Esophagus squamous epithelium (tissue), 5 donors: ENCODE data around the gene TMEM236. TPM values are rescaled to one million over a fixed set of nuclear protein-coding genes. Genes with fewer than 3 reads are reported as not detected.

ENCODE experiments used
- DNase-seq: peaks from one replicate; lab custom pipeline; 2025; lab: John Stamatoyannopoulos, UW
- H3K27ac ChIP-seq, 4 donors: fragments of 200-600 bp; sonication (generic); one replicate each; pipeline ENCODE4 v1.5.1; 2016 to 2019; ENCODE audit warnings: mild to moderate bottlenecking in 1 of 4
- H3K27me3 ChIP-seq, 4 donors: fragments of 200-600 bp; sonication (generic); 1 replicate in 3 of 4; 2 replicates in 1 of 4; pipeline versions ENCODE4 v1.5.1 to v1.6.0; 2017 to 2021; ENCODE audit warnings: antibody characterized with exemption in 1 of 4
- H3K36me3 ChIP-seq, 3 donors: fragments of 200-600 bp; sonication (generic); one replicate each; pipeline ENCODE4 v1.5.1; 2016 to 2019
- H3K4me1 ChIP-seq, 3 donors: fragments of 200-600 bp; sonication (generic); one replicate each; pipeline ENCODE4 v1.5.1; 2017 to 2019
- H3K4me3 ChIP-seq, 4 donors: fragments of 200-600 bp; sonication (generic); 1 replicate in 3 of 4; 2 replicates in 1 of 4; pipeline ENCODE4 v1.5.1; 2016 to 2019; ENCODE audit warnings: mild to moderate bottlenecking in 2 of 4, moderate library complexity in 1 of 4
- H3K9me3 ChIP-seq, 3 donors: fragments of 200-600 bp; sonication (generic); one replicate each; pipeline ENCODE4 v1.5.1; 2016 to 2019
- CTCF ChIP-seq, 6 experiments: fragments of 450-650 bp in 4 of 6; fragments of 200-600 bp in 2 of 6; sonication (generic) in 2 of 6; IDR thresholded peaks; one replicate each; pipeline ENCODE4 v1.5.1; 2016 to 2019; ENCODE audit warnings: antibody characterized with exemption in 6 of 6, mild to moderate bottlenecking in 4 of 6, moderate library complexity in 4 of 6
- POLR2A ChIP-seq, 4 donors: fragments of 450-650 bp; IDR thresholded peaks; one replicate each; pipeline ENCODE4 v1.6.1; 2017; ENCODE audit warnings: antibody characterized with exemption in 4 of 4, mild to moderate bottlenecking in 4 of 4, moderate library complexity in 3 of 4
- WGBS, 2 donors: methylation state at CpG; one replicate each; pipeline ENCODE4 v1.1.5; 2018; 5-methylcytosine and 5-hydroxymethylcytosine counted together
- intact Hi-C: fragments of 100-400 bp; cut with DNase I; formaldehyde crosslinking; loops from one replicate; pipeline ENCODE4 v1.15.0; 2022
- total RNA-seq, 4 donors: library from RNA; depleted of rRNA; stranded (reverse); fragments of >200 nt; gene quantifications; one replicate each; pipeline ENCODE4 v1.1.0, GENCODE V29; 2016
- donor health status: DM: yes; HTN: yes; CAD: no.

The TMEM236 gene
- total RNA-seq, 4 donors from 2014 or later: 0.04 to 0.76 (median 0.15) TPM

- WGBS, 2 donors: 76 to 83% methylated on average over 1 of the region's 1 CpG
- no peak overlapping the region for H3K27ac ChIP-seq
These were observed 14.7 kb downstream of the TMEM236 start for GRCh38 chr10:17766731-17767130.

GRCh38 chr10:17768496-17768895 is 16.5 kb downstream of the TMEM236 start:
- H3K27me3 ChIP-seq: no peaks in the 10 kb centered on the region
- DNase-seq: no peak
- H3K36me3 ChIP-seq: no peaks in the 10 kb centered on the region
- H3K27ac ChIP-seq: no peak overlapping the region
- 76 to 79% methylated on average over 5 of the region's 5 CpGs for WGBS, 2 donors
- H3K4me3 ChIP-seq: no peak overlapping the region
- intact Hi-C loops: no loop called here
- H3K9me3 ChIP-seq: no peaks in the 10 kb centered on the region
- H3K4me1 ChIP-seq: no peaks in the 10 kb centered on the region
- TF ChIP-seq POLR2A (IDR thresholded peaks at IDR 0.05) (no peak), CTCF (IDR thresholded peaks at IDR 0.05) (no peak)

More at GRCh38 chr10:17766731-17767130, 14.7 kb downstream of the TMEM236 start:
- H3K36me3 ChIP-seq: no peaks in the 10 kb centered on the region
- no peaks in the 10 kb centered on the region for H3K9me3 ChIP-seq
- no peaks in the 10 kb centered on the region for H3K4me1 ChIP-seq
- TF ChIP-seq CTCF (IDR thresholded peaks at IDR 0.05) (no peak), POLR2A (IDR thresholded peaks at IDR 0.05) (no peak)
- DNase-seq: no peak
- no peak overlapping the region for H3K4me3 ChIP-seq
- intact Hi-C loops: no loop called here
- H3K27me3 ChIP-seq: no peaks in the 10 kb centered on the region

- Histone ChIP-seq H3K27me3 (no peaks in the 10 kb centered on the region), H3K4me3 (no peak overlapping the region), H3K36me3 (no peaks in the 10 kb centered on the region), H3K9me3 (no peaks in the 10 kb centered on the region), H3K4me1 (no peaks in the 10 kb centered on the region), H3K27ac (no peak overlapping the region)
- TF ChIP-seq POLR2A (IDR thresholded peaks at IDR 0.05) (no peak), CTCF (IDR thresholded peaks at IDR 0.05) (no peak)
- DNase-seq: no peak
- intact Hi-C loops: no loop called here
- 51 to 53% methylated on average over 5 of the region's 5 CpGs for WGBS, 2 donors
These were observed 17.0 kb downstream of the TMEM236 start for GRCh38 chr10:17768957-17769356.

GRCh38 chr10:17771017-17771416 is 19.0 kb downstream of the TMEM236 start:
- H3K4me1 ChIP-seq: no peaks in the 10 kb centered on the region
- H3K4me3 ChIP-seq: no peak overlapping the region
- H3K27ac ChIP-seq: no peak overlapping the region
- no peak for TF ChIP-seq POLR2A (IDR thresholded peaks at IDR 0.05)
- TF ChIP-seq CTCF (IDR thresholded peaks at IDR 0.05): no peak
- 61 to 74% methylated on average over 4 of the region's 4 CpGs for WGBS, 2 donors
- intact Hi-C loops: no loop called here
- no peak for DNase-seq
- H3K9me3 ChIP-seq: no peaks in the 10 kb centered on the region
- no peaks in the 10 kb centered on the region for H3K36me3 ChIP-seq
- no peaks in the 10 kb centered on the region for H3K27me3 ChIP-seq

GRCh38 chr10:17779784-17780183 is 27.8 kb downstream of the TMEM236 start:
- H3K9me3 ChIP-seq: no peaks in the 10 kb centered on the region
- no peak for DNase-seq
- intact Hi-C loops: no loop called here
- 45% methylated on average over 4 of the region's 4 CpGs for WGBS, 2 donors
- no peak overlapping the region for H3K27ac ChIP-seq
- TF ChIP-seq CTCF (IDR thresholded peaks at IDR 0.05) (no peak), POLR2A (IDR thresholded peaks at IDR 0.05) (no peak)
- H3K4me1 ChIP-seq: no peaks in the 10 kb centered on the region
- no peak overlapping the region for H3K4me3 ChIP-seq
- no peaks in the 10 kb centered on the region for H3K36me3 ChIP-seq
- no peaks in the 10 kb centered on the region for H3K27me3 ChIP-seq
